ENCODE data around the gene LARGE2.
A peak's percentile ranks its signal among the peaks of the same experiment; 100 is the strongest.

The LARGE2 gene

DNA sequence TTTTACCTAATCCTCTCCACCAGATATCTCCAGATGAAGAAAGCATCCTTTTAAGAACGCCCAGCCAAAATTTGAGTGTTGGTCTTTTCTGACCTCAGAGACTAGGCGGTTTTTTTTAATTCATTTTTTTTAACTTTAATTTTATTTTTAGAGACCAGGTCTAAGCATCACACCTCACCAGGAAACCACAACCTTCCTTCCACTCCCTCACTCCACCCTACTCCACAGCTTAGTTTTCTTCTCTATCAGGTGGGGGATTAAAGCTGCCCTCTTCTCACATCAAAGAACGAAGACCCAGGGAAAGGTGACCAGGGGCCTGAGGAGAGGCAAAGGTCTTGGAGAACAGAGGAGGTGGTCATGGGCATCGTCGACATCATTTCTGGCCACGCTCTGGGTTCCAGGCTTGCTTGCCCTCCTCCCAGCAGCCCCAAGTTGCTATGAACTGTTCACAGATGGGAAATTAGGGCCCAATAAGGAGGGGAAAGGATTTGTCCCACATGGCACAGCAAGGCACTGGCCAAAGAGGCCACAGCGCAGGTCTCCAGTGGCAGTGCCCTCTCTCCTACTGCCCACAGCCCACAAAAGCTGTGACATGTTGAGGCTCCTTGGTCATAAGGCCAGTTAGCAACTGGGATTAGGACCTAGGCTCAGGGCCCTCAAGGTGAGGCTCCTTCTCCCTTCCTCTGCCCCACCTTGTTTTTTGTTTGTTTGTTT lies 3.3 kb upstream of the LARGE2 start:
- Histone ChIP-seq H3K4me2 (ENCODE audit: low read length) (peak overlapping the region; percentile 97), H2AK5ac (ENCODE audit: low read length) (no peak overlapping the region), H3K14ac (ENCODE audit: low read length) (no peak overlapping the region), H2BK120ac (ENCODE audit: insufficient read depth, low read length, poor library complexity) (no peak overlapping the region), H4K91ac (ENCODE audit: low read depth, low read length) (no peak overlapping the region), H3K9ac (ENCODE audit: low read length) (no peak overlapping the region), H3K79me2 (ENCODE audit: control insufficient read depth, insufficient read depth, low read length, poor library complexity) (no peaks in the 10 kb centered on the region), H3K9me3 (ENCODE audit: insufficient read depth, low read depth, low read length) (peaks cover 4% of the 10 kb centered on the region), H4K12ac (ENCODE audit: low read depth, low read length) (no peak overlapping the region), H3K79me1 (ENCODE audit: low read length) (peaks cover 10% of the 10 kb centered on the region), H2BK5ac (ENCODE audit: low read depth, low read length, poor library complexity) (no peak overlapping the region), H3K23ac (ENCODE audit: low read length) (no peak overlapping the region), H3K4me3 (ENCODE audit: low read depth, low read length) (no peak overlapping the region), H3K4me1 (ENCODE audit: control insufficient read depth in 1 of 2, insufficient read depth in 2 of 2, low read length in 2 of 2) (peaks cover 15 to 26% of the 10 kb centered on the region in 2 experiments), H3K36me3 (ENCODE audit: control insufficient read depth in 1 of 2, insufficient read depth in 2 of 2, low read length in 2 of 2) (peaks cover 15% of the 10 kb centered on the region in 2 experiments), H2BK12ac (ENCODE audit: low read length) (no peak overlapping the region), H3K4ac (ENCODE audit: low read depth, low read length) (no peak overlapping the region), H4K8ac (ENCODE audit: low read depth, low read length) (no peak overlapping the region), H3K27ac (ENCODE audit: low read depth, low read length) (no peak overlapping the region), H3K18ac (ENCODE audit: low read length) (no peak overlapping the region), H2AFZ (ENCODE audit: insufficient read depth, low read length, poor library complexity) (no peak overlapping the region), H3K27me3 (ENCODE audit: insufficient read depth, low read length) (peaks cover 21% of the 10 kb centered on the region)
- no CpG with 5 or more reads among the region's 7 CpGs for WGBS (ENCODE audit: extremely low coverage, insufficient coverage, insufficient read length)
- DNase-seq, result no peak

DNA sequence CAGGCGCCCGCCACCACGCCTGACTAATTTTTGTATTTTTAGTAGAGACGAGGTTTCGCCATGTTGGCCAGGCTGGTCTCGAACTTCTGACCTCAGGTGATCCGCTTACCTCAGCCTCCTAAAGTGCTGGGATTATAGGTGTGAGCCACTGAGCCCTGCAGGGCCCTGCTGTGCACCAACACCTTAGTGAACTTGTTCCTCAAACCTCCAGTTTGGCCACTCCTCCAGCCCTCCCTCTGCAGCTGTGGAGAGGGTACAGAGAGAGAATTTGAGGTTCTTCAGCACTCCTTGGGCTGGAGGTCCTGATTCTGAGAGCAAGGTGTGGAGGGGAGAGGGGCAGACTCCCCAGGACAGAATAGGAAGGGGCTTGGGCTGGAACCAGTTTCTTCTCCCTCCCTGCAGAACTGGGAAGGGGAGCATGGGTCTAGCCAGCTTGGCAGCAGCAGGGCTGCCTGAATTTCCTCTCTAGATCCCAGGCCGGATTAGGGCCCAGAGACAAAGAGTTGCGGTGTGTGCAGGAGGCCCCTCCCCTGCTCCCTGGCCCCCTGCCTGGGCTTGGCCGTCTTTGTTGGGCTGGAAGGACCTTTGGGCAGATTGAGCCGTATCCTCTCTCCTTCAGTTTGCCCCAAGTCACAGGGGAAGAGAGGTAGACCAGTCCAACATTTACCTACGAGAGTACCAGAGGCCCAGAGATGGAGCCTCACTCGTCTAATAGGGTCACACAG lies 2.5 kb upstream of the LARGE2 start:
- Histone ChIP-seq H3K14ac (ENCODE audit: low read length) (no peak overlapping the region), H2AK5ac (ENCODE audit: low read length) (no peak overlapping the region), H4K91ac (ENCODE audit: low read depth, low read length) (no peak overlapping the region), H4K12ac (ENCODE audit: low read depth, low read length) (no peak overlapping the region), H3K79me1 (ENCODE audit: low read length) (peaks cover 10% of the 10 kb centered on the region), H3K4ac (ENCODE audit: low read depth, low read length) (no peak overlapping the region), H3K23ac (ENCODE audit: low read length) (no peak overlapping the region), H3K9ac (ENCODE audit: low read length) (no peak overlapping the region), H3K27ac (ENCODE audit: low read depth, low read length) (no peak overlapping the region), H3K4me2 (ENCODE audit: low read length) (no peak overlapping the region), H3K36me3 (ENCODE audit: control insufficient read depth in 1 of 2, insufficient read depth in 2 of 2, low read length in 2 of 2) (peaks cover 7% of the 10 kb centered on the region in 2 experiments), H3K9me3 (ENCODE audit: insufficient read depth, low read depth, low read length) (peaks cover 4% of the 10 kb centered on the region), H3K79me2 (ENCODE audit: control insufficient read depth, insufficient read depth, low read length, poor library complexity) (no peaks in the 10 kb centered on the region), H3K4me1 (ENCODE audit: control insufficient read depth in 1 of 2, insufficient read depth in 2 of 2, low read length in 2 of 2) (peaks cover 15 to 26% of the 10 kb centered on the region in 2 experiments), H2AFZ (ENCODE audit: insufficient read depth, low read length, poor library complexity) (no peak overlapping the region), H3K27me3 (ENCODE audit: insufficient read depth, low read length) (peaks cover 21% of the 10 kb centered on the region), H2BK120ac (ENCODE audit: insufficient read depth, low read length, poor library complexity) (no peak overlapping the region), H2BK5ac (ENCODE audit: low read depth, low read length, poor library complexity) (no peak overlapping the region), H3K4me3 (ENCODE audit: low read depth, low read length) (no peak overlapping the region), H4K8ac (ENCODE audit: low read depth, low read length) (no peak overlapping the region), H2BK12ac (ENCODE audit: low read length) (no peak overlapping the region), H3K18ac (ENCODE audit: low read length) (no peak overlapping the region)
- DNase-seq, result no peak
- WGBS (ENCODE audit: extremely low coverage, insufficient coverage, insufficient read length), result no CpG with 5 or more reads among the region's 13 CpGs

DNA sequence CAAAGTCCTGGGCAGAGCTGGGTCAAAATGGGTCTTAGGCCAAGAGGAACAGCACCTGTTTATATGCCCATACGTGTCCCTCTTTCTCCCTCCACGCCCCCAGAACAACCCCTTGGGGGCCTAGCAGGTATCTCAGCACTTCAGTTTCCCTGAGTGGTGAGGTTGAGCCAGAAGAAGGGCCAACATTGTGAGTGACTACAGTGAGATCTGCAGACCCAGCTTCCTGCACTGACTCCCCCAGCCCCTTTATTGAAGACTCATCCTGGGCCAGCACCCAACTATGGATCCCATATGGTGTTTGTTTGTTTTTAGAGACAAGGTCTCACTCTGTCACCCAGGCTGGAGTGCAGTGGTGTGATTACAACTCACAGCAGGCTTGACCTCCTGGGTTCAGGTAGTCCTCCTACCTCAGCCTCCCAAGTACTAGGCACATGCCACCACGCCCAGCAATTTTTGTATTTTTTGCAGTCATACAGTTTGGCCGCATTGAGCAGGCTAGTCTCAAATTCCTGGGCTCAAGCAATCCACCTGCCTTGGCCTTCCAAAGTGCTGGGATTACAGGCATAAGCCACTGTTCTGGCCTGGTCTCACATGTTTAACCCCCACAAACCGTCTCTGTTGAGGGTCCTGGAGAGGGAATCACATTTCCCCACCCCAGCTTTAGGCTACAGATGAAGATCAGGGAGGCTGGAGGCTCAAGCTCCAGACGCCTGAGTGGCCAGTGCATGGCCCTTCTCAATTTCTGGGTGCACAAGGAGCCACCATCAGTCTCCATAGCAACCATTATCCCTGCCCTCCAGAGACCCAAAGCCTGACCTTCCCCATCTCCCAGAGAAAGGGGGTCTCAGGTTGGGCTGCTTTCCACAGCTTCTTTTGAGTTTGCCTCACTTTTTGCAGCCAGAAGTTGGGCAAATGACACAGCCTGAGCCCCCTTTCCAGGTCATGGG lies 1.7 kb upstream of the LARGE2 start:
- WGBS (ENCODE audit: extremely low coverage, insufficient coverage, insufficient read length), result no CpG with 5 or more reads among the region's 6 CpGs

More for the DNA sequence above, 1.7 kb upstream of the LARGE2 start:
- Histone ChIP-seq H3K4ac (ENCODE audit: low read depth, low read length) (no peak overlapping the region), H4K8ac (ENCODE audit: low read depth, low read length) (no peak overlapping the region), H2AFZ (ENCODE audit: insufficient read depth, low read length, poor library complexity) (no peak overlapping the region), H3K23ac (ENCODE audit: low read length) (no peak overlapping the region), H3K9ac (ENCODE audit: low read length) (no peak overlapping the region), H3K4me1 (ENCODE audit: control insufficient read depth in 1 of 2, insufficient read depth in 2 of 2, low read length in 2 of 2) (peaks cover 15 to 26% of the 10 kb centered on the region in 2 experiments), H3K79me1 (ENCODE audit: low read length) (peaks cover 10% of the 10 kb centered on the region), H3K18ac (ENCODE audit: low read length) (no peak overlapping the region), H3K27me3 (ENCODE audit: insufficient read depth, low read length) (peaks cover 21% of the 10 kb centered on the region), H4K91ac (ENCODE audit: low read depth, low read length) (no peak overlapping the region), H3K27ac (ENCODE audit: low read depth, low read length) (no peak overlapping the region), H3K4me2 (ENCODE audit: low read length) (no peak overlapping the region), H2BK5ac (ENCODE audit: low read depth, low read length, poor library complexity) (no peak overlapping the region), H3K9me3 (ENCODE audit: insufficient read depth, low read depth, low read length) (peaks cover 4% of the 10 kb centered on the region), H2BK12ac (ENCODE audit: low read length) (no peak overlapping the region), H3K4me3 (ENCODE audit: low read depth, low read length) (no peak overlapping the region), H3K79me2 (ENCODE audit: control insufficient read depth, insufficient read depth, low read length, poor library complexity) (no peaks in the 10 kb centered on the region), H2BK120ac (ENCODE audit: insufficient read depth, low read length, poor library complexity) (no peak overlapping the region), H2AK5ac (ENCODE audit: low read length) (no peak overlapping the region), H3K14ac (ENCODE audit: low read length) (no peak overlapping the region), H3K36me3 (ENCODE audit: control insufficient read depth in 1 of 2, insufficient read depth in 2 of 2, low read length in 2 of 2) (no peaks in the 10 kb centered on the region), H4K12ac (ENCODE audit: low read depth, low read length) (no peak overlapping the region)
- DNase-seq, result no peak
